Measurements from ENCODE around the gene AKNA.

AKNA gene

DNA sequence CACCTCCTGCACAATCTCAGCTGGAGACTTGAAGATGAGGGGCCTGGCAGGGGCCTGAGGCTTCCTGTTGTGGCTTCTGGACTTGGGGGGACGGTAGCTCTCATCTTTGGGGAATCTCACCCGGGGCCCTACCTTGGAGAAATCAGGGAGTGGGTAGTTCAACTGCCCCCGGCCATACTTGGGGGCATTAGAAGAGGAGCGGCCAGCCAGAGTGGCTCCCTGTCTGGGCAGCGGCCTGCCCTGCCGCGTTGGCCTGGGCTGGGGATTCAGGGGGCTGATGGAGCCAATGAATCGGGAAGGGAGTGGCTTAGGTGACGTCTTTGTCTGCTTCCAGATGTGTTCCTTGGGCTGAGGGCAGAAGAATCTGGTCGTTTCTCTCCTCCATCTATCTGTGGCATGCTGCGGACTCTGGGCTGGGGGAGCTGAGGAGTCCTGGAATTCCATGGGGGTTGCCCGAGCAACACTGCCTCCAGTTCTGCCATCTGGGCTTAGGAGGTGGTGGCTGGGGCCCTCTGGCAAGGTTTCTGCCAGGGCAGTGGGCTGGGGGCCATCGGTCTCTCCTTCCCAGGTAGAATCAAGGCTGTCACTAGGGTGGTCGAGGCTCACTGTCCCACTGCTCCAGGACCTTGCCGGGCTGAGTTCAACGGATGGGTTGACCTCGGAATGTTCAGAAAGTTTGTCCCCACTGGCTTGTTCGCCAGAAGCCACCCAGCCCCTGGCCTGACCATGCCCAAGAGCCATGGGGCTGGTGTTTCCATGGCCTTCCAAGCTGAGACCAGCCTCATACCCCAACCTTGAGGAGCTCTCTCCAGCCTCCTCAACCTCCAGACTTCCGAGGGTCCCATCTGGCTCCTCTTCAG, 11.0 kb downstream of the AKNA start:
- DNase-seq (ENCODE audit: low read depth, low spot score), result no peak

DNA sequence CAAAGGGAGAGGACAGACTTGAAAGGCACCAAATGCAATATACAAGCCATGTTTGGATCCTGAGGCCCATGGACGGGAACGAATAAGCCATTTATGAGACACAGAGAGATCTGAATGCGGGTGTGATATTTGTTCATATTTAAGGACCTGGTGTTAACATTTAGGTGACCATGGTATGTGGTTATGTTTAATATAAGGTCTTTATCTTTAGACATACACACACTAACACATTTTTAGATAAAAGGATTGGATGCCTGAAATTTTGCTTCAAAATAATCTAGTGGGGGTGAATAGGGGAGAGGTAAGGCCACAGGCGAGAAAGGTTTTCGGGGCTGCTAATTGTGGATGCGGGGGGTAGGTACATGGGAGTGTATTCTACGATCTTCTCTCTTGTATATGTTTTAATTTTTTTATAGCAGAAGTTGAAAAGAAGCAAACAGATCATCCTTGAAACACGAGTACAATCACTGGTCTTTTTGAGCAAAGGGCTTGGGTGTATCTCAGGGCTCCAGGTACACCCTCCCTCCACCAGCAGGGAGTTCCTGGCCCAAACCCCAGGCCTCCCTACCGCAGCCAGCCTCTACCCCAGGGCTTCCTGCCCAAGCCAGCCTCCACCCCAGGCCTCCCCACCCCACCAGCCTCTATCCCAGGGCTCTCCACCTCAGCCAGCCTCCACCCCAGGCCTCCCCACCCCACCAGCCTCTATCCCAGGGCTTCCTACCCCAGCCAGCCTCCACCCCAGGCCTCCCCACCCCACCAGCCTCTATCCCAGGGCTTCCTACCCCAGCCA, 12.2 kb downstream of the AKNA start:
- DNase-seq (ENCODE audit: low read depth, low spot score), result no peak

DNA sequence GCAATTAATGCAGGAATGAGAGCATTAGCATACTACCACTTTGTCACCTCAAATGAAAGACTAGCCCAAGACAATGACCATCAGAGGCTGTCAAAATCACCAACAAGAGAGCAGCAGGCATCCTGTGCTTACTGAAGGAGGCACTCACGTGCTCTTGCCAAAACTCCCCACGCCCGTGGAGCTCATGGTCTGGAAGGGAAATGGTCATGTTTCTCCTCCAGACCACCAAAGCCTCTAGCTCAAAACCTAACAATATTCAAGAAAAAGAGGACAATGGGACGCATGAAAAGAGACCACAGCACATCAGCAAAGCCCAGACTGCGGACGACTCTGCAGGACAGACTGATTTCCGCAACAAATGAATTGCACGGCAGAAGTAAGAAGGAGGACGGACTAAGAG, 12.8 kb downstream of the AKNA start:
- no peak for DNase-seq (ENCODE audit: low read depth, low spot score)

DNA sequence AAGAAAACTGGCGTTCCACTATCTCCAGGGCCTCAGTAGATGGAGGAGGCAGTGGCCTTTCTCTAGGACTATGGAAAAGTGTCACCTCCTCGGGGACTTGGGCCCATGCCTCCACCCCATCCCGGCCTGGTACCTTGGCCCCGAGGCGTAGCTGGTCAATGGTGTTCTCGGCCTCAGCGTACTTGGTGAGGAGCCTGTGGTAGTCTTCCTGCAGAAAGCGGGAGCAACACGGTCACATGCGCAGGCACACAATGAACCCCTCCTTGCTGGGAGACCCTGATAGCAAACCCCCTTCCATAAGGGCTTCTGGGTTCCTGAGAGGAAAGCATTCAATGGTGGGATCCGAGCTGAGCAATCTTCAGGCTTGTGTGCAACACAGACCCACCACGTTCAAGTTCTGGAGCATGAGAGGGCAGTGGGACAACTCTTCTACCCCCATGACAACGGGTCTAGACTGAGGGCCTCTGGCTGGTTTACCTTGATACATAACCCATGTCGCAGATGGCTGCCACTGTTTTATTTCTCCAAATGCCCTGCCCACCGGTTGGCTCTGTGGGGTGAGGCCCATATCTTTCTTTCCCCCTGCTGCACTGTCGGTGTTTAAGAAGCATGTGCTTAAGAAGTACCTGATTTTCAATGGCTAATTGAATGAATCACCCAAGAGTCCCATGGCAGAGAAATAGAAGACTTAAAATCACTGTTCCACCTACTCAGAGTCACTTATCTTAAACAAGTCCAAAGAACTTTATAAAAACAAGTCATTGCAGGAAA, 13.6 kb downstream of the AKNA start:
- no peak for DNase-seq (ENCODE audit: low read depth, low spot score)

DNA sequence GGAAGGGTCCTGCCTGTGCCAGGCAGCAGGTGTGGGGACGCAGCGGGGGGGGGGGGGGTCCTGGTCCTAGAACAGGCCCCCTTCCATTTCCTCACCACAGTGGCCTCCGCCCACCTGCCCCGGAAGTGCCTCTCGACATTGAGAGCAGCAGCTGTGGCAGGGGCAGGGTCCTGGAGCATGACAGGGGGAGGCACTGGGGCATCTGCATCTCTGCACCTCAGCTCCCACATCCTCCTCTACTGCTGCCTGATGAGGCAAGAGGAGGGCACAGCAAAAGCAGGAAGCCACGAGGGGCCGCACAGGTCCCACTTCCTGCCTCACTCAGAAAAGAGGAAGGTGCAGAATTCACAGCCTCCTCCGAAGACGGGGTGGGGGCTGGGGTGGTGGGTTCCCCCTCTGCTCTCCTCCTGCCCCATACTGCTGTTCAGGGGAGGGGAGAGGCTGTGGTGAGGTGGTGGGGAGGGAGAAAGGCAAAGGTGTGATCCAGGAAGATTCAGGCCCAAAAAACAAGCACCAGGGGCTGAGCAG, 14.8 kb downstream of the AKNA start:
- no peak for DNase-seq (ENCODE audit: low read depth, low spot score)

DNA sequence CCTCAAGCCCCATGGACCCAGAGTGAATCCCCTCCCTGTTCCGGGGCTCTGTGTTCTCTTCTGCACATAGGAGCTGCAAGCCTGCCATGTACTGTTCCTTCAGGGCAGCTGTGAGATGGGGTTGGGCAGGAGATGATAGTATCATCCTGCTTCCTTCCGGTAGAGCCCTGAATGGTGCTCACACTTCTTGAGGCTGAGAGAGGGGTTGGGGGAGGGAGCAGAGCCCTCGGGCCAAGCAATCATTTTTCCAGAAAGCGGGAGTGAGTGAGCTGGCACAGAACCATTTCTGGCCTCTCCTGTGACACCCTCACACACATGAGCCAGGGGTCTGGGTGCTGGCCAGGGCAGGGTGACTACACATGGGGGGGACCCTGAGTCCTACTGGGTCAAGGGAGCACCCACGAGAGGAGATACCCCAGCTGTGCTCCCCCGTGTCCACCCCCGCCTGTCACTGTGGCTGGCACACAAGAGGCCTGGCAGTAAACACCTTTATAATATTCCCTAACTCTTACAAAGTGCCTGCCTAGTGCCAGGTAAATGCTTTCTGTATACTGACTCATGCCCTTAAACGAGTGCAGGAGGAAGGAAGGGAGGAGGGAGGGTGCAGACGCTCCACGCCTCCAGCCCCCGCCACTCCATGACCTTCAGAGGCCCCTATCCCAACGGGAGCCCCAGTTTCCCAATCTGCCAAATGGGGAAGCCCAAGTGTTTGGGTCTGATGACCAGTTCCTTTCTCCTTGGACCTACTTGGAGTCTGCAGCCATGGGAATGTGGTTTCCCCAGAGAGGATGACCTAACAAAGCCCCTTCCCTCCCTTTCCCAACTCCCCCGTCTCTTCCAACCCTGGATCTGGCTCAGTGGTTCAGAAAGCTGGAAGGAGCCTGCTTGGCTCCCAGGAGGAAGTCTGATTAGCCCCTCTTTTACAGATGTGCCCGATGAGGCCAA, 15.5 kb downstream of the AKNA start:
- DNase-seq (ENCODE audit: low read depth, low spot score), result no peak

DNA sequence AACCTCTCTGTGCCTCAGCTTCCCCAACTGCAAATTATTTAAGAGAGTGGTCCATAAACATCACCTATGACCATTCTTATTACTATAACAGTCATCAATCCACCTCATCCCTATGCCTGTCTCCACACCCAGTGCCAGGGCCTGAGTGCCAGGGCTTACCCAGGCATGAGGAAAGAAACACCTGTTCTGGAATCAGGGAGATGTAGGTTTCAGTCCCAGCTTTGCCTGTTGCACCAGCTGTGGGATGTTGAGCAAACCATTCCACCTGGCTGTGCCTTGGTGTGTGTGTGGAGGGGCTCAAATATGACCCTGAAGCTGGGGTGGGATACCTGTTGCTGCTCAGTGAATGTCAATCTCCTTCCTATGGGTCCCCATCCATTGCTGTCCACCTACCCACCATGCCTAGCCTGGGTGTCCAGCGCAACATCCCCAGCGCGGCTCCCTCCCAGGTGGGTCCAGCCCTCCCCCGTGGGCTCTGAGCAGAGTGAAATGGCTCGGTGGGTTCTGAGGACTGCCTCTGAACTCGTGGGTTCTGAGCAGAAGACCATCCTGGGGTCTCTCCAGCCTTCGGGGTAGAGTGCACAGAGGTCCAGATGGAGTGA, 16.3 kb downstream of the AKNA start:
- DNase-seq (ENCODE audit: low read depth, low spot score), result no peak

DNA sequence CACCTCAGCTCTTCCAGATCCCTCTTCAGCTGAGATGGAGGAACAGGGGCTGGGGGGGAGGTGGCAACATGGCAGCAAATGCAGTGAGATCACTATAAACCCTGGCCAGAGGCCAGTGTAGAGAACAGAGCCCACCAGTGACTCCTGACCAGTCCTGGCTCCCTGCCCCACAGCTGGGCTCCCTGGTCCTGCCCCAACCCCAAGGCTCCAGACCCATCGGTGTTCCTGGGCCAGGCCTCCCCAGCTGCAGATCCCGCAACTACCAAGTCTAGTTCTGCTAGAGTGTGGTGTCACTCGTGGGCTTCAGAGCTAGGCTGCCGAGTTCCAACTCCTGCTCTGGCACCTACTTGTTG, 16.8 kb downstream of the AKNA start:
- DNase-seq (ENCODE audit: low read depth, low spot score), result no peak

DNA sequence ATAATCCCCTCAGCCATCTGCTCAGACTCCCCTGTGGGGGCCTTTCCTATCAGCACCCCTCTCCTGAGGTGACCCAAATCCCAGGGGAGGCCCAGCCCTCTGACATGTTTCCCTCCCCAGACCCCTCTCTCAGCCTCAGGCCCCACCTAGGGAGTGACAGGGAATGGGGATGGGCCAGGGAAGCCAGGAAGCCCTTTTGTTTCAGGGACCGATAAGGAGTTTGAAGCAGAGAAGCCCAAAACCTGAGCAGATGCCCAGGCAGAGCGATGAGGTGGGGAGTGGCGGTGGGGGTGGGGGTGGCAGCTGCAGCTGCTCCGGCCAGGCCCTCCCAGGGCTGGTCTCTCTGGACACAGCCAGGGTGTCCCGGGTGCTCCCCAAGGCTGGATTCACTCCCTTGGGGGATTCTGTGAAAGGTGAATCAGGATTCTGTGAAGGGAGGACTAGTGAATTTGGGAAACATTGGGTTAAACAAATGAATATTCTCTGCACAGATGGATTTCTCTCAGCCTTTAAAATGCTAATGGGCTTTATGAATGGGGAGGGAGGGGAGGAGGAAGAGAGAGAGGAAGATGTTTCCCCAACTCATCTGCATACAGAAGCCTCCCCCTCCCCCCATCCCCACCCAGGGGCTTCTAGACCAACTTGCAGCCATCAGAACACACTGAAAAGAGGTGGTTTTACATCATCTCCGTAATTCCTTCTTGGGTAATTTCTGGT, 17.4 kb downstream of the AKNA start:
- DNase-seq (ENCODE audit: low read depth, low spot score), result peak; percentile 60

DNA sequence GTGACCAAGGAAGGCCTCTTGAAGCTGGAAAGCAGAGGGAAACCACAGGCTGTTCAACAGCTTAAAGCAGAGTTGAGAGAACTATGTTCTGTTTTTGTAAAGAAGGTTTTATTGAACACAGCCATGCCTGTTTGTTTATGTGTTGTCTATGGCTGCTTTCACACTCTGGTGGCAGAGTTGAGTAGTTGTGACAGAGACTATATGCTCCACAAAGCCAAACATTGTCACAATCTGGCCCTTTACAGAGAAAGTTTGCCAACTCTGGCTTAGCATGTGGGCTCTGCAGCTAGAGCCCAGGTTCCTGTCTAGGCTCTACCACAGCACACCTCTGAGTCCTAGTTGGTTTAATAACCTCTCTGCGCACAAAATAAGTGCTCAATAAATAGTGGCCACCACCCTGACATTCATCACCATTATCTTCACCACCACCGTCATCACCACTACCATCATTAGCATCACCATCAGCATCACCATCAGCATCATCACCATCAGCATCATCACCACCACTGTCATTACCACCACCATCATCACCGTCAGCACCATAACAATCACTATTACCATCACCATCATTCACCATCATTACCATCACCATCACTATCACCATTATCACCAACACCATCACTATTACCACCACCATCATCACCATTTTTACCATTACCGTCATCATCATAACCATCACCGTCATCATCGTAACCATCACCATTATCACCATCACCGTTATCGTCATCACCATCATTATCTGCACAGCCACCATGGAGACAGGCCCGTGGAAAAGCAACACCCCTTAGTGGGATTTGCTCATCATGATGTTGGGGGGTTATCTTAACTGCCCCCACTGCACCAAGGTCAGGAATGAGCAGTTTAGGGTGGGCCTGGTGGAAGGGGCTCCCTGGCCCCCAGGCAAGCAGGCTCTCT, 18.3 kb downstream of the AKNA start:
- DNase-seq (ENCODE audit: low read depth, low spot score), result no peak

DNA sequence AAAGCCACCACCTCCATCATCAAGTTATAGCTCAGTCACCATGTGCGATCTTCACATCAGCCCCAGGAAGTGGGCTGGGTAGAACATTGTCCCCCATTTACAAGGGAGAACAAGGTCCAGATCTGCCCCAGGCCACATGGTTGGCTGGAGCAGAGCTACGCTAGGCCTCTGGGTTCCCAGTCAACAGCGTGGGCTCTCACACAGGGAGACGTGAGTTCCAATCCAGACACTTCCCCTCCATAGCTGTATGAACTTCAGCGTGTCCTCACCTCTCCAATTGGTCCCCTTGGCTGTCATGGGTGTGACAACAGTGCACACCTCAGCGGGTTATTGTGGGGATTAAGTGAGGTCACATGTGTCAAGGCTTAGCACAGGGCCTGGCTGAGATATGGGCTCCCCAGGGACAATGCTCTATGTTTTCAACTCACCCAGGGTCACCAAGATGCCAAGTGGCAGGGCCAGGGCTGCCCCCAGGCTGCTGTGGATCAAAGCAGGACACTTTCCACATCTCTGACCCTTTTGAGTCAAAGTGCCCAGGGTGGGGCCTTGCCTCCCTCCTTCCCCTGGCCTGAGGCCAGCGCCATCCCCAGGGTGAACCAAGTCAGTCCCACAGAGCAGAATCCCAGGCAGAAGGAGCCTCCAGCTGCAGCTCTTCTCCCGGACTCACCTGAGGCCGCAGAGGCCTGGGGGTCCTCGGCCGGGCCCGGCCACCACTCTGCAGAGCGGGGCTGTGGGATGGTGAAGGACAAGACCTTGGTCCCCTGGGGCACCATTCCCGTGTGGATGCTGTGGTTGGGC, 19.8 kb downstream of the AKNA start:
- DNase-seq (ENCODE audit: low read depth, low spot score), result no peak

DNA sequence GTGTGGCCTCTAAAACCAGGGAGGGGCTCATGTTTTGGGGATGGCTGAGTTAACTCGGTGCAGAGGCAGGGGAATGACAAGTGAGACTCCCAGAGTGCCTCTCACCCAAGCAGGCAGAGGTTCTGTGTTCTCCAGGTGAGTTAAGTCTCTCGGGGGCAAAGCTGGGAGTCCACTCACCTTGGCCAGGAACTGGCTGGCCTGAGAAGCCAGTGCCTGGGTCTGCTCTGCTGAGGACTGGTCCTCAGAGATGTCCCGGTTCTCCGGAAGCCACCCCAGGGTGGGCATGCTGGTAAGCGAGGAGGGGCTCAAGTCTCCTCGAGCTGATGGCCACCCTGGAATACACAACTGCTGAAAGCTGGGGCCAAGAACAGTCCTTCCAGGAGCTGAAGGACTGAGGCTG, 20.4 kb downstream of the AKNA start:
- DNase-seq (ENCODE audit: low read depth, low spot score), result no peak

DNA sequence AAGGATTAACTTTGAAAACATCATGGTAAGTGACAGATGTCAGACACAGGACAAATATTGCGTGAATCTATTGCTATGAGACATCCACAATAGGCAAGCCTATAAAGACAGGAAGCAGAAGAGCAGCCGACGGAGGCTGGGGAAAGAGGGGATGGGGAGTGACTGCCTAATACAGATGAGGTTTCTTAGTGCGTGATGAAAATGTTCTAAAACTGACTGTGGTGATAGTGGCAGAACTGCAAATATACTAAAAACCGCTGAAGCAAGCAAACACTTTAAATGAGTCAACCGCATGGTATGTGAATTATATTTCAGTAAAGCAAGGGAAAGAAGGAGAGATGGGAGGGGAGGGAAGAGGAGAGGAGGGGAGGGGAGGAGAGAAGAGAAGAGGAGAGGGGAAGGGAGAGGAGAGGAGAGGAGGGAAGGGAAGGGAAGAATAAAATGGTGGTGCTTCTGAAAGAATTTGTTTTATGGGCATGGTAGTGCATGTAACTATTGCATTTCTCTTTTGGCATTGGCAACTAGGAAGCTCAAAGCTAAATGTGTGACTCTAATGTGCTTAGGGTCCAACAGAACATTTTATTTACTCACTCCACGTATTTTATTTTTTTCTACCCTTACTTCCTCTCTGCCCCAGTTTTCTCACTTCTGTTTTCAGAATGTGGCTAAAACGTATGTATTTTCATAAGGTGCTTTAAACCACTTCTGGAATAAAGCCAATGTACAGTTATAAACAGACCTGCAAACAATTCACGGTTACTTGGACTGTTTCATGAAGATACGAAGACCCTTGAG, 21.3 kb downstream of the AKNA start:
- no peak for DNase-seq (ENCODE audit: low read depth, low spot score)

DNA sequence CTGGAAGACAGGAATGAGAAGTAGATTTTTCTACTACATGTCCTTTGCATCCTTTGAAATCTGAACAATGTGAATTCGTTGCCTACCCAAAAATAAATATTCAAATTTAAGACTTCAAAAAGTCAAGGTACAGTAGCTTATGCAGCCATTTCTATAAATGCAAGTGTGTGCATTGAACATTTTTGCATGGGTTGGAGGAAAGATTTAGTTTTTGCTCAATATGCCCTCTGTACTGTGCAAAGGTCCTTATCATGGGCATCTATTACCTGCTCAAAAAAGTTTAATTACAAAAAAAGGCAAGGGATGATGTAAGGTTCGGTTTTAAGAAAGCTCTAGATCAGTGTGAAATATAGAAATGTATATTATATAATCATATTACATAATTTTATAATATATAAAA, 22.6 kb downstream of the AKNA start:
- no peak for DNase-seq (ENCODE audit: low read depth, low spot score)

DNA sequence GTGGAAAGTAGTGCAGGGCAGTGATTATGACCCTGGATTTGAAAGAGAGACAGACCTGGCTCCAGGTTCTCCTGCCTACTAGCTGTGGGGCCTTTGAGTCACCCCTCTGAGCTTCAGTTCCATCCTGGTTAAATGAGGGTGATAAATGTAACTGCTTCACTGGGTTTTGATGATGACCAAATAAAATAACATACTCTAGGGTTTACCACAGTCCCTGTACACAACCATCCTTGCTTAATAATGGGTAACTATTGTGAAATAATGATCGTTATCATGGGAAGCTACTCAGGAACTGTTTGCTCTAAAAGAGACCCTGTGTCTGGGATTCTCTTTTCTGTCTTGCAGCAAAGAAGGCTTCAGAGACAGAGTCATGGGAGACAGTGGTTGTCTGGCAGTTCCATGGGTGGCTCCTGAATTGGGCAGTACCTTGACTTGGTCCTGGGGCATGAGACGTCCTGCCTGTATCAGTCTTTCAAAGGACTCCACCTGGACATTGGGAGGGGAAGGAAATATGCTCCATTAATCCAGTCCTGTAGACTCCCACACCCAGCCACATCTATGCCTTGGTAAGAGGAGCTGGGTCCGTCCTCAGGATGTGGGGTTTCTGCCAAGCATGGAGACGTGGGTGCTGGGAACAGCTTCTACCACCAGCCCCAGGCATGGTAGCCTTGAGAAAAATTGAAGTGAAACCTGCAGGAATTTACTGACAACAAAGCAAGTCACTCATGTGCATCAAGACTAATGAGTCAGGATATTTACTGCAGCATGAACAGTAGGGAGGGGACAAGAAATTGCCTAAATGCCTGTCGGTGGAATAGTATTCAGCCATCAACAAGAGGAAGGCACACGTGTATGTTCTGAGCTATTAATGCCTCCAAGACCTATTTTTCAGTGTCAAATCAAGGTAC, 23.4 kb downstream of the AKNA start:
- no peak for DNase-seq (ENCODE audit: low read depth, low spot score)

DNA sequence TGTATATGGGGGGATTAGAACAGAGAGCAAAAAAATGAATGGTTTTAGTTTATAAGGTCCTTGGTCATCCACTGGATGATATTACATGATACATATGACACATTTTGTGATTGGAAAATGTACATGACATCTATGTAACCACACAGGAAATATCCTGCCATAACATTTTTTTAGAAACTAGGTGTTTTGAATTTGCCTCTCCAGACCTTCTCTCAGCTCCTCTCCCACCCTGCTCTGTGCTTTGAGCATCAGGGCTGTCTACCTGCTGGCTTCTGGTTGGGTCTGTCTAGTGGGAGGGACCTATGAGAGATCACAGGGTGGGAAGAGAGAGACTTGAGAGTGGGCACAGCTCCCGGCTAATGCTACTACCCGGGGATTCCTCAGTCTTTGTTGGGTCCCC, 24.4 kb downstream of the AKNA start:
- no peak for DNase-seq (ENCODE audit: low read depth, low spot score)
